Measurements from ENCODE around the gene ZFP36L1.

Gene ZFP36L1

GRCh38 chr14:68816183-68816942, 23.5 kb upstream of the ZFP36L1 start:
- DNase-seq (ENCODE audit: low read depth), result peak; percentile 80

GRCh38 chr14:68815298-68816182, 22.7 kb upstream of the ZFP36L1 start:
- DNase-seq (ENCODE audit: low read depth), result no peak

DNA sequence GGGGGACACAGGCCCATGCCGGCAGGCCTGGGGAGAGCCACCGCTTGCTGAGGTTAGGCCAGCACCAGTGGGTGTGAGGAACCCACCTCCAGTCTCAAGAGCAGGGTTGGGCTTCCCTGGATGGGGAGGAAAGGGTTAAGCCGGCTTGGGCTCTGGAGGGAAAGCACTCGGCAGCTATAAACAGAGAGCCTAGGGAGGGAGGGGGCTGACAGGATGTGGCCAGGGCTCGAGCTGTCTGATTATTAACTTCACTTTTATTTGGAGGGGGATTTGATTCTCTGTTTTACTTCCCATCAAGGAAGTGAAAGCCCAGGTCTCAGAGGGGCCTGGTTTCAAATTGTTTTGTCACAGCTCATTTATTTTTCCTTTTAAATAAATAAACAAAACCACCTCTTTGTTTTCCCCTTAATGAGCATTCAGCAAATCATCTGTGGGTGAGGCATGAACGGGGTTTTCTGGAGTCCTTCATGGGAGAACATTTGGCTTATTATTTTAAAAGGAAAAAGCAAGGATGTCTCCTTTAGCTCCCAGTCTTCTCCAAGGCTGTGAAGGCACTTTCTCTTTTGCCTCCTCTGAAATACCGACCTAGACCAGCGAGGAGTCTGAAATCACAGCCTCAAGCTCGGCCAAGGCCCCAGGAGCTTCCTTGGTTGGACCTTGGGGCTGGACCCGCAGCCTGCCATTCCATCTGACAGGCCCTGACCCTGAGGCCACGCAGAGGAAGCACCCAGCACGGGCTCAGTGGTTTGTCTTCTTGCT, 21.9 kb upstream of the ZFP36L1 start:
- DNase-seq (ENCODE audit: low read depth), result no peak

DNA sequence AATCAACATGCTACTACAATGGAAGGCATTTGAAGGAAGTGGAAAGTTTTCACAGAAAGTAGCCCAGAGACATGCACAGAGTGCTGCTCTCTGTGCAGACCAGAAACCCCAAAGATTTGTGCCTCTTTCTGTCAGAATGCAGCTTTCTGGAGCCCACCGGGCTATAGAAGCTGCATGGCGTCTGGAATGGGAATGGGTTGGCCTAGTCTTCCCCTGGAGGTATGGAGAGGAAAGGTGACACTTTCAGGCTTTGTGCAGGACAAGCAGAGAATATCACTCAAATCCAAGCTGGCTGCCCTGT, 21.3 kb upstream of the ZFP36L1 start:
- no peak for DNase-seq (ENCODE audit: low read depth)

GRCh38 chr14:68813318-68813838, 20.5 kb upstream of the ZFP36L1 start:
- no peak for DNase-seq (ENCODE audit: low read depth)

- DNase-seq (ENCODE audit: low read depth), result no peak
Measured at GRCh38 chr14:68811171-68811570, 18.3 kb upstream of the ZFP36L1 start.

GRCh38 chr14:68810173-68811153, 17.6 kb upstream of the ZFP36L1 start:
- no peak for DNase-seq (ENCODE audit: low read depth)

DNA sequence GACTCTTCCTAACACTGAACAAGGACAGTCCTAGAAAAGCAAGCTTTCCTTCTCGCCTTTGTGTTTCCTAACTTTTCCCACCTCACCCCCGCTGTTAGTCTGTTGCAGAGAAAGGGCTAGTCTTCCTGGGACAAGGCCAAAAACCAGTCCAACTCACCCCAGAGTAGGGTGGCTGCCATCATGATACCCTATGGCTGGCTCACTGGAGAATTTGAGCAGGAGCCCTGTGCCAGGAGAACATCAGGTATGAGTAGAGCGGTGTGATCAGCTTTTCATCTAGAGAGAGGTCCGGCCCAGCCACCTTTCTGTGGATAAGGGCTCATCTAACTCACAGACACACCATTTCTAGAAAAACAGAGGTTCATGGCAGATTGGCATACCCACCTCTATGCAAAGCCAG, 16.7 kb upstream of the ZFP36L1 start:
- DNase-seq (ENCODE audit: low read depth), result no peak

GRCh38 chr14:68808696-68809480, 16.0 kb upstream of the ZFP36L1 start:
- DNase-seq (ENCODE audit: low read depth), result no peak

- no peak for DNase-seq (ENCODE audit: low read depth)
Measured at GRCh38 chr14:68807987-68808386, 15.1 kb upstream of the ZFP36L1 start.

DNA sequence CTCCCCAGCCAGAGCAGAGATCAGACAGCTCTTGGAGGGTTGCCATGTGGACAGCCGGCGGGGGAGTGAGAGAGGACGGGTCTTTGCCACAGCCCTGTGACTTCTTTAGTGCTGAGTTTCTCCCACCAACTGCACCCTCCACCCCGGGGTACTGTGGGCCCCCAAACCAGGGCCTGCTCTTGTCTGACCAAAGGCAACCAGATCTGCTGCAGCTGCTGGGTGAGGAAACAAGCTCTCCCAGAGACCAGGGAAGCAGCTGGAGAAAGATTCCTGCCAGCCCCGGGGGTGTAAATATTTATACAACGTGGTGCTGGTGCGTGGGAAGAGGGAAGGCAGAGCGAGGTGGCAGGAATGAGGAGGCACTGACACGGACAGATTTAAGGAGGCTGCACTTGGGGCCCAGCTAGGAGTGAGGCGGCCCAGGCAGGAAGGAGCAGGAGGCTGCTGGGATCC, 14.3 kb upstream of the ZFP36L1 start:
- no peak for DNase-seq (ENCODE audit: low read depth)

DNA sequence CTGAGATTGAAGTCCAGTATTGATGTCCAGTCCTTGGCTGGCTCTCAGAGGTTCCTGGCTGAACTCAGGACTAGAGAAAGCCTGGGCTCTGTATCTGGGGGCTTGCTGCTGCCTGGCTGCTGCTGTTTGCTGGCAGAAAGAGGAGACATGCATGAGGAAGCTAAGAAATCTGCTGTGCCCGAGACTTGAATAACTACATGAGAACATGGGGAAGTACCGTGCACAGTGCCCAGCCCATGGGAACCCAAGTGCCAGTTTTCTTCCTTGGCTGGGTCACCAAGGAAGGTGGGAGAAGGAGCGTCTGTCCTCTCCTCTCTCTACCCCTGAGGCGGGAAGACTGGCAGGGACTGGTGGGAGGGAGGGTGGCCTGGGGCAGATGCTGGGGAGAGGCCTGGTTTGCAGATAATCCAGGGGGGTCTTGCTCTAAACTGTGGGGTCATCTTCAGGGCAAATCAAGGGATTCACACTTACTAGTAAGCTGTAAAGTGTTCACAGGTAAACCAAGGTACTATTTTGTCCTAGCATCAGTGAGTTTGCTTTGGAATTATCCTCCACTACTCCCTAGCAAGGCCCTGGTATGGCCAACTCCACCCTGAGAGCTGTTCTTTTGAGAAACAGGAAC, 13.8 kb upstream of the ZFP36L1 start:
- DNase-seq (ENCODE audit: low read depth), result no peak

DNA sequence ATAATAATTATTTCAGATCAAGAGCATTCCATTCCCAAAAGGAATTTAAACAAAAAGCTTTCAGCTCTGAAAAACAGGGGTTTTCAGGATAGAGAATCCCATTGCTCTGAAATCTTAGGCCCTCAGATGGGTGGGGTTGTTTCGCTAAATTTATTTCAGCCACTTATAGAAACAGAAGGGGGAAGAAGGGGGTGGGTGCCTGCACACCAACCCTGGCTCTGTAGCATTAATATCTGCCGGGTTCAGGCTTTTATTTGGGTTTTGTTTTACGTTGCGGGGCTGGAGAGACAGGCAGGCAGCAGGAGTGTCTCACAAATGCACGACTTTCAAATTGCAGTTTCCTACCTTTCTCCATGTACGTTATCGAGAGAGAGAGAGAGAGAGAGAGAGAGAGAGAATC, 12.5 kb upstream of the ZFP36L1 start:
- no peak for DNase-seq (ENCODE audit: low read depth)

GRCh38 chr14:68801631-68802030, 8.8 kb upstream of the ZFP36L1 start:
- no peak for DNase-seq (ENCODE audit: low read depth)

GRCh38 chr14:68800953-68801352, 8.1 kb upstream of the ZFP36L1 start:
- no peak for DNase-seq (ENCODE audit: low read depth)

DNA sequence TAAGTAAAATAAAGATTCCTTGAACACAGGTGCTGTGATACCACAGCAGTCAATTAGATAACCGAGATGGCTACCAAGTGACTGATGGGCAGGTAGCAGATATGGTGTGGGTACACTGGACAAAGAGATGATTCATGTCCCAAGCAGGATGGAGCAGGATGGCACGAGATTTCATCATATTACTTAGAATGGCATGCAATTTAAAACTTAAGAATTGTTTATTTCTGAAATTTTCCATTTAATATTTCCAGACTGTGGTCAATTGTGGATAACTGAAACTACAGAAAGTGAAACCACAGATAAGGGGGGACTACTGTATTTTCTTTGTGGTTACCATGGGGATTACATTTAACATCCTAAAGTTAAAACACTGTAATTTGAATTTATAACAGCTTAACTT, 7.5 kb upstream of the ZFP36L1 start:
- no peak for DNase-seq (ENCODE audit: low read depth)

DNA sequence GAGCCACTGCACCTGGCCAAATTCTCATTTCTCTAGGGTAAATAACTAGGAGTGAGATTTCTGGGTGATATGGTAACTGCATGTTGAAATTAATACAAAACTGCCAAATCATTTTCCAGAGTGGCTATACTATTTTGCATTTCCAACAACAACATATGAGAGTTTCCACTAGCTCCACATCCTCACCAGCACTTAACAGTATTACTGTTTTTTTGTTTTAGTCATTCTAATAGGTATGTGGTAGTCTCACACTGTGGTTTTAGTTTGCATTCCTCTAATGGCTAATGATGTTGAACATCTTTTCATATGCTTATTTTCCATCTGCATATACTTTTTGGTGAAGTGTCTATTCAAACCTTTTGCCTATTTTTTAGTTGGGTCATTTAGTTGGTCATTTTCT, 5.8 kb upstream of the ZFP36L1 start:
- DNase-seq (ENCODE audit: low read depth), result no peak

- DNase-seq (ENCODE audit: low read depth), result no peak
Measured at GRCh38 chr14:68797121-68797670, 4.3 kb upstream of the ZFP36L1 start.

DNA sequence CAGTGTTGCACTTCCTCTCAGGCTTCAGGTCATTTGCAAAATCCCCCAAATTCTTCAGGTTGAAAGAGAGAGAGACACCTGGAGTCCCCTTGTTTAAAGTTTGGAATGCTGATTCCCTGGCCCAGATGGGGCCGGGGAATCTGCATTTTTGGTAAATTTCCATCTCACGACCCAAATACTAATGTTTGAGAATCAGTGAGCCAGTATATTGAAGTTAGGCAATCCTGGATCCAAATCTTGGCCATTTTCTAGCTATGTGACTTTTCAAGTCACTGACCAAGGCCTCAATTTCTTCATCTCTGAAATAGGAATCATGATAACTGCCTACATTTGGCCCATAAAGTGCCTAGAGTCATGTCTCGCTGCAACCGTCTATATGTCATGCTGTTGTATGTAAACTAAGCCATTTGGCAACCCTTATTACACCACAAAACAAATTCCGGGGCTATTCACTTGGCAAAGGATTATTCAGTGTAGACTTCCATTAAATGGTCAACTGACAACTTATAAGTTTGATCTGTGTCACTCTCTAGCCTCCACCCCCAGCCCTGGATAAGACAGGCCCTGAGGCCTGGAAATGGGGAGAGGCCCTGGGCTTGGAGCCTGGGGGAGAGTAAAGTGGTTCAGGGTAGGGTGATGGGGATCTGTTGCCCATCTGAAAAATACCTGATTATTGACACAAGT, 3.7 kb upstream of the ZFP36L1 start:
- DNase-seq (ENCODE audit: low read depth), result no peak

Measured in GM04504 (cell line).